ENCODE measurements around the gene ITPRID1.
A peak's percentile ranks its signal among the peaks of the same experiment; 100 is the strongest.
"Not testable (repeated sequence)": the region's sequence is repeated elsewhere in the genome, so short reads cannot be mapped to it uniquely, and the experiment has no call there.

The ITPRID1 gene

GRCh38 chr7:31517513-31517912, 3.6 kb downstream of the ITPRID1 start:
- DNase-seq: no peak

GRCh38 chr7:31518766-31519165, 4.9 kb downstream of the ITPRID1 start:
- DNase-seq: no peak

GRCh38 chr7:31521336-31522010, 7.6 kb downstream of the ITPRID1 start:
- DNase-seq: no peak

GRCh38 chr7:31526864-31527263, 13.0 kb downstream of the ITPRID1 start:
- no peak for DNase-seq

GRCh38 chr7:31529103-31529502, 15.2 kb downstream of the ITPRID1 start:
- no peak for DNase-seq

GRCh38 chr7:31540651-31541185, 26.8 kb downstream of the ITPRID1 start:
- DNase-seq: not testable (repeated sequence)

GRCh38 chr7:31545549-31545948, 31.7 kb downstream of the ITPRID1 start:
- DNase-seq: no peak

GRCh38 chr7:31549611-31550010, 35.7 kb downstream of the ITPRID1 start:
- DNase-seq: no peak

- no peak for DNase-seq
These were observed 36.5 kb downstream of the ITPRID1 start for GRCh38 chr7:31550432-31550831.

GRCh38 chr7:31553661-31554081, 39.8 kb downstream of the ITPRID1 start:
- no peak for DNase-seq

GRCh38 chr7:31562002-31562401, 48.1 kb downstream of the ITPRID1 start:
- no peak for DNase-seq

- DNase-seq: no peak
These were observed 49.6 kb downstream of the ITPRID1 start for GRCh38 chr7:31563522-31563921.

- no peak for DNase-seq
These were observed 50.1 kb downstream of the ITPRID1 start for GRCh38 chr7:31563951-31564350.

GRCh38 chr7:31564661-31565060, 50.8 kb downstream of the ITPRID1 start:
- DNase-seq: no peak

GRCh38 chr7:31569528-31569927, 55.6 kb downstream of the ITPRID1 start:
- no peak for DNase-seq

GRCh38 chr7:31583526-31583925, 69.6 kb downstream of the ITPRID1 start:
- DNase-seq: no peak

GRCh38 chr7:31583942-31584341, 70.1 kb downstream of the ITPRID1 start:
- no peak for DNase-seq

GRCh38 chr7:31595390-31595789, 81.5 kb downstream of the ITPRID1 start:
- no peak for DNase-seq

- no peak for DNase-seq
These were observed 88.2 kb downstream of the ITPRID1 start for GRCh38 chr7:31602041-31602625.

GRCh38 chr7:31603046-31603445, 89.2 kb downstream of the ITPRID1 start:
- no peak for DNase-seq

- no peak for DNase-seq
These were observed 99.7 kb downstream of the ITPRID1 start for GRCh38 chr7:31613604-31614003.

- no peak for DNase-seq
These were observed 119.6 kb downstream of the ITPRID1 start for GRCh38 chr7:31633467-31633866.

GRCh38 chr7:31633894-31634494, 120.1 kb downstream of the ITPRID1 start:
- DNase-seq: peak; percentile 53

GRCh38 chr7:31640381-31640780, 126.5 kb downstream of the ITPRID1 start:
- no peak for DNase-seq
